Measurements from ENCODE around the gene UBE2N.
A peak's percentile ranks its signal among the peaks of the same experiment; 100 is the strongest.

Gene UBE2N

GRCh38 chr12:93441617-93442410 lies at the start of gene UBE2N:
UBE2N (minus strand) TSS chr12:93441947; CDS start chr12:93441884, 63 bp downstream.
- peak; percentile 96 for DNase-seq

- no peak for DNase-seq
Observed at GRCh38 chr12:93484315-93484981, 42.7 kb upstream of the UBE2N start.

GRCh38 chr12:93483151-93483807 lies 41.5 kb upstream of the UBE2N start:
- no peak for DNase-seq

GRCh38 chr12:93482721-93483120 lies 41.0 kb upstream of the UBE2N start:
- no peak for DNase-seq

- DNase-seq = no peak
Observed at GRCh38 chr12:93476555-93476954, 34.8 kb upstream of the UBE2N start.

- no peak for DNase-seq
Observed at GRCh38 chr12:93469386-93469785, 27.6 kb upstream of the UBE2N start.

- DNase-seq = no peak
Observed at GRCh38 chr12:93468008-93468371, 26.2 kb upstream of the UBE2N start.

- DNase-seq = peak; percentile 95
Observed at GRCh38 chr12:93467351-93468007, 25.7 kb upstream of the UBE2N start, which contains the start of gene MRPL42. MRPL42 (plus strand) TSS chr12:93467514; CDS start chr12:93469286, 1,772 bp downstream.

GRCh38 chr12:93466625-93467350 lies 25.0 kb upstream of the UBE2N start:
- no peak for DNase-seq

GRCh38 chr12:93465841-93466240 lies 24.1 kb upstream of the UBE2N start:
- DNase-seq = no peak

- DNase-seq = no peak
Observed at GRCh38 chr12:93461503-93461902, 19.8 kb upstream of the UBE2N start.

- no peak for DNase-seq
Observed at GRCh38 chr12:93460902-93461301, 19.2 kb upstream of the UBE2N start.

- DNase-seq = no peak
Observed at GRCh38 chr12:93460003-93460402, 18.3 kb upstream of the UBE2N start.

- no peak for DNase-seq
Observed at GRCh38 chr12:93459097-93459496, 17.4 kb upstream of the UBE2N start.

GRCh38 chr12:93456077-93456476 lies 14.3 kb upstream of the UBE2N start:
- DNase-seq = no peak

- DNase-seq = no peak
Observed at GRCh38 chr12:93453633-93454032, 11.9 kb upstream of the UBE2N start.

GRCh38 chr12:93451423-93452158 lies 9.8 kb upstream of the UBE2N start:
- no peak for DNase-seq

GRCh38 chr12:93449277-93449676 lies 7.5 kb upstream of the UBE2N start:
- no peak for DNase-seq

- DNase-seq = no peak
Observed at GRCh38 chr12:93448796-93449195, 7.0 kb upstream of the UBE2N start.

GRCh38 chr12:93447555-93448290 lies 6.0 kb upstream of the UBE2N start:
- DNase-seq = no peak

GRCh38 chr12:93443576-93443975 lies 1.8 kb upstream of the UBE2N start:
- DNase-seq = no peak
